GM21526 (cell line): ENCODE measurements around the gene MTHFS.
A peak's percentile ranks its signal among the peaks of the same experiment; 100 is the strongest.

Experiments used
- ATAC-seq: cut with Tn5 transposase; IDR thresholded peaks from one replicate; pipeline ENCODE4 v1.9.1; 2021; ENCODE audit warnings: moderate library complexity; ENCODE audit not compliant: unreplicated experiment, low FRiP score

MTHFS gene

DNA sequence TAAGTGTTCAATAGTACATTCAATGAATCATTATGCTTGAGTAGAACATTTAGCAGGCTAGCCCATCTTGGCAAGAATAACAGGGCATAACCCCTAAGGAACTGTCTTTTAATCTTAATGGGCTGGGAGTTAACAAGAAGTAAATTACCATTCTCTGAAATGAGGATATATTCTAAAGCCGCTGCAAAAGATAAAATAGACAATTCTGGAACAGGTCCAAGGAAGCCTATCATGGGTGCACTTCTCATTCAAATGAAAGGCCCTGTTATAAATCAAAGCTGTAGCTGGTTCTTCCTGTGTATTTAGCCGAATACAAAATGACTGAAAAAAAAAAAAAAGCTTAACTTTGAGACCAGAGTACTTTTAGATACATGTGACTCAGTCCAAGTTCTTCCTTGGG, 15.6 kb downstream of the MTHFS start:
- ATAC-seq: no peak

DNA sequence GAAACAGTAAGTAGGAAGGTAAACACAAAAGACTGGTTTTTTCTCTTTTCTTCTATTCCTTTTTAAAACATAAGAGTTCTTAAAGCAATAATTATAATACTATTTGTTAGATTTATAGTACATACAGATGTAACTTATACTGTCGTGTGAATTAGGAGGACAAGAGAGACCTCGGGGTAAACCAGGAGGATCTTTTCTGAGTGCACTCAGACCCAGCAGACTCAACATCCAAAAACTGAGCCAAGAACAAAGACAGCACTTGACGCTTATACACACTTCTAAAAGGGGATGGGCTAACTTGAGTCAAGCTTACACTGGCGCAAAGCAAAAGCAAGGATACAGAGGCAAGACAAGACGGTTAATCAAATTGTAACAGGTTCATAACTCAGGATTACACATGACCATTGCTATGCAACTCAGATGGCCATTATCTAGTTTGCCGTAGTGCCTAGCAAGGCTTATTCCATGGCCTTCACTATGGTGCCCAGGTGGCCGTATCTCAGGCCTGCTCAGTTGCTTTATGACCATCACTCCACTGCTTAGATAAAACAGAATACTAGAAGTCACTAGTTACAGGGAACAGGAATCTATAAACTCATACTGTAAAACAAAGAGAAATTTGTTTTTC, 18.6 kb downstream of the MTHFS start:
- ATAC-seq: no peak

DNA sequence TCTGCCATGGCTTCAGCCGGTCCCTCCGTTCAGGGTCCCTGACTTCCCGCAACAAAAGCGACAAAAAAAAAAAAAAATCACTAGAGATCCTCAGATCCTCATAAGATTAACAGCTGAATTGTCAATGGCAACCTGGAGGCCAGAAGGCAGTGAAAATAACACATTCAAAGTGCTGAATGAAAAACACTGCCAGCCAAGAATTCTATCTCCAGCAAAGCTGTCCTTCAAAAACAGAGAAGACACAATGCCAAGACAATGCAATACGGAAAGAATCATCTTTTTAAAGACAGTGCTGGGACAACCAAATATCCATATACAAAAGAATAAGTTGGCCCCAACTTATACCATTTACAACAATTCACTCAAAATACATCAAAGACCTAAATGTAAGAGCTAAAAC, 21.6 kb downstream of the MTHFS start:
- no peak for ATAC-seq

DNA sequence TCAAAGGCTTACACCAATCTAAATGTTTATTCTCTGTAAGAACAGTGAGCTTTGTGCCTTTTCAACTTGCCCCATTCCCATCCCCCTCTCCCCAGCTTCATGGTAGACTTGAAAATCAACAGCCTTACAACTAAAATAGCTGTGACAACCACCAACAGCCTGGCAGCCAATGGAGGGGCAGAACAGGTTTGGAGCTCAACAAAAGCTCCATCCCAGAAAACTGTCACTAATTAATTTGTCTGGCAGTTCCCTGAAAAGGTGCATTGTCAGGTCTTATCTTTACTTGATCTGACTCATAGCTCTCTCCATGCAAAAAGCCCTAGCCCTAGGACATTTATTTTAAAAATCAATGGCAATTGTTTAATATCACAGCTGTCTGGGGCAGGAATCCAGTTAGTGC, 22.6 kb downstream of the MTHFS start:
- no peak for ATAC-seq

DNA sequence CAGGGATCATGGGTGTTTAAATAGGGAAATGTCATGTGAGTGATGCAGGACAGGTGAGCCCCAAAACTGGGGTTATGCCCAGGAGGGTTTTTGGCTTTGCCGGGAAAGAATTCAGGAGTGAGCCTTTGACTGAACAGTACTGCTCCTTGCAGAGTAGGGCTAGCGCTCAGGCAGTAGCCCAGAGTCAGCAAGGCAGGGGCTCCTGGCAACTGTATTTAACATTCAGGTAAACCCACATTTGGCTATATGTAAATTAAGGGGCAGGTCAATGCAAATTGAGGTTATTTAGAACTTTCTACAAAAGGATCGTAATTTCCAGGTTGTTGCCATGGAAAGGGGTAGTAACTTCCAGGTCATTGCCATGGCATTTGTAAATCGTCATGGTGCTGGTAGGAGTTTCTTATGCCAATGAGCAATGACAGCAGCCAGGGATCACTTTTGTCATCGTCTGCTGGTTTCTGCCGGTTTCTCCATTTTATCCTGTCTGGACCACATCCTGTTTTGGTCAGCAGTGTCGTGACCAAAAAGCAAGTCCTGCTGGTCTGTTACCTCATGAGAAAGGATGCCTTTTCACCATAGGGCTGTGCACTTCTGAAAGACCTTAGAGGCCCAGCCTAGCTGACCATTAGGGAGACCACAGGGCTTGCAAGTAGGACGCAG, 24.3 kb downstream of the MTHFS start:
- ATAC-seq: no peak

DNA sequence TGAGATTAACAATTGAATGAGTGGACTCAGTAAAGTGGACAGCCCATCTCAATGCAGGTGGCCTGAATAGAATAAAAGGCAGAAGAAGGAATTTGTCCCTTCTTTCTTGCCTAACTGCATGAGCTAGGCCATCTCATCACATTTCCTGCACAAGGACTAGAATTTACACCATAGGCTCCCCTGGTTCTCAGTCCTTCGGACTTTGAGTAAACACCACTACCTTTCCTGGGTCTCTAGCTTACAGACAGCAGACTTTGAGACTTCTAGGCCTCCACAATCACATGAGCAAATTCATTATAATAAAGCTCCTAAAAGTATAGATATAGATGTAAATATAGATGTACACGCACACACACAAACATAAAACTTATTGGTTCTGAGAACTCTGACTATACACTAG, 28.3 kb downstream of the MTHFS start:
- no peak for ATAC-seq

DNA sequence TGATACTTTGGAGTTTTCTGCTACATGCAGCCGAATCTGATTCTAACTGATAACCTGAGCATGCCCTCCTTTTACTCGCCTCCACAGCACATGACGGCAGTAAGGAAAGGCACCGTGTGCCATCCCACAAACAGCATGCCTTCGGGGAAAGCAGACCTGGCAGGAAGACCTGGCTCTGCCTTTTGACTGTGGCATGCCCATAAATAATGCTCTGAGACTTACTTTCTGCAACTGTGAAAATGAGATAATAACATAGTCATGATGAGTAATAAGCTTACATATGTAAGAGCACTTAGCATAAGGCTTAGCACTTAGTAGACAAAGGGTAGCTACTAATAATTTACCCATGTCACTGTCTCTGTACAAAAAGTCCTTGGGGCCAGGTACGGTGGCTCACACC, 32.9 kb downstream of the MTHFS start:
- no peak for ATAC-seq

DNA sequence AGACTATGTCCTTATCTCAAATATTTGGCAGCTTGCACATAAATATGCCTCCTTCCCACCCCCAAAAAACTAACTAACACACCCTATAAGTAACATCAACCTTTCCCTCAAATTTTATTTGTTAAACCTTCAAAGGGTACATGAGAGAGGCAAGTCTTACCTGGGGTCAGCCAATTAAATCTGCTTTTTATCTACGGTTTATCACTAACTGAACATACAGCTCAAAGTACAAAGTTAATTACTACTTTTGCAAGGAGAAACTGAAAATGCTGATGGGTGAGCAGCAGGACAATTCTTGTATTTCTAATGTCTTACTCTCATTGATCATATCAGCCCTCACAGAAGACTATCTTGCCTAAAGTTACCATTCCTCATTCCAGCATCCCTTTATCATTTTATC, 34.6 kb downstream of the MTHFS start:
- no peak for ATAC-seq

DNA sequence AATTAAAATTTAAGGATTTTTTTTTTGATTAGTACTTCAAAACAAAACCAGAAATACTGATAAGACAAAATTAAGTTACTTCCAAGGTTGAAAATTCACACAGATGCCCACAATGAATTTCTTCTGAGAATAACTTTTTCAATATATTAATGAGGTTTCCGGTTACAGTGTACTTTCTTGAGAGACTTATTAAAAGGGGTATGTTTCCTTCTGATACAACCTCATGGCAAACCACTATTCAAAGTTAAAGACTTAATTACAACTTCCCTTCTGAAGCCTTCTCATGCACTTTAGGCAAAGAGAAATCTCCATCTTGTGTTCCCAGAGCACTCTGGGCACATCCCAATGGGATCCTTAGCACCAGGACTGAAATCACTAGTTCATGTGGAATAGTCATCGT, 36.2 kb downstream of the MTHFS start:
- no peak for ATAC-seq

DNA sequence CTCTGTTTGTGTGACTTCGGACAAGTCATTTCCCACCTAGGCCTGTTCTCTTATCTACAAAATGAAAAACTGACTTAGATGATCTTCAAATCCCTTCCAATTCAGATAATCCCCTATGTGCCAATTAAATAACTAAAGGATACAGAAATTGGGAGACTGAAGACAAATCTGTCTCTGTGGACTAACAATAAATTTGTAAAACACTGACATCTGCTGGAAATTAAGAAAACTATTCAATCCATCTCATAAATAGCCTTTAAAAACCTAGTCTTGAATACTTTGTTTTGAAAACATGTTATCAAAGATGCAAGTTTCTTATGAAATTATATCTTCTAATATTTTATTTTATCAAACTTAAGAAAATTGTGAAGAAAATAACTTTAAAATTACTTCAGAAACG, 38.3 kb downstream of the MTHFS start:
- no peak for ATAC-seq

DNA sequence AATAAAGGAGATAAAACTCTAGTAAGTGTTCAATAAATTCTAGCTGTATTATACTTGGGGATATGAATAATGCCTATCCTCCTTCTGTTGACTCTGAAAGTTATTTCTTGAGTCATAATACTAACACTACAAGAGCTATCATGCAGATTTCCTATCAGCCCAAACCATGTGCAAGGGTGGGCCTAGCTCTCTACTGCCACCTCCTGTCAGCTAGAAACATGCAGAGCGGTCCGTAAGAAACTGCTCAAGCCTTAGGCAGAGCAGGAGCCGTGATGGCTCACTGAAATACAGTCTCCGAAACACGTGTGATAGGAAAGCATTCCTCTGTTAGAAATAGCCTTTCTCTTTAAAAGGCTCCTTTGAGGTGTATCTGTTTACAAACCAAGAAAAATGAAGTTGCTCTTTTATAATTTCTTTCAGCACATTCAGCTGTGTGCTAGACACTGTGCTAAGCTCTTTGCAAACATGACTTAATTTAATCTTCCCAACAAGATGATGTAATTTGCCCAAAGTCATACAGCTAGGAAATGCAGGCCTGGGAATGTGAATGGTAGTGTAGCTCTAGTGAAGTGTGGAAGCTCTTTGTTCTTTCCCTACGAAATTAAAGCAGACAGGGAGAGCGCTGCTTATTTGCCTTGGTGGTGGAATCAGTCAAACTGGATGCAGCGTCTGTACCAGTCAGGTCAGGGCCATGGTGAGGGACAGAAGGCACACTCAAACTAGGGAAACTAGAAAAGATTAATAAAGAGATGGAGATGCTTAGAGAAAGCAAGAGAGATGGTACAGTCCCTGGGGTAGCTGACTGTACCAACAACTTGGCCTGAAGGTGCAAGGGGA, 43.1 kb downstream of the MTHFS start:
- ATAC-seq: peak; percentile 73

DNA sequence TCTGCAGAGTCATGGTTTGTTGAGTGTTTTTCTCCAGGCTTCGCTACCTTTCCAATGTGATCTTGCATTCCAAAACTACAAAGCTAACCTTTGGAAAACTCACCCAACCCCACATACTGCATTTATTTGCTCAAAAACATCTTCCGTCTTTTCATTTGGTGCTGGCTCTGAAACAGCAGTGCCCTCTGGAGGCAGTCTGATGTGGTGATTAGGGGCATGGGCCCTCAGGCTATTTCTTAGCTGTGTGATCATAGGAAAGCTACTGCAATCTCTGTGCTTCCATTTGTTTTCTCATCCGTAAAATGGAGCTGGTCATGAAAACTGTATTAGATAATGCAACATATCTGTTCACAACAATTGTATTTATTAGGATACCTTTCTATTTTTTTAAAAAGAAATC, 47.0 kb downstream of the MTHFS start:
- ATAC-seq: no peak

DNA sequence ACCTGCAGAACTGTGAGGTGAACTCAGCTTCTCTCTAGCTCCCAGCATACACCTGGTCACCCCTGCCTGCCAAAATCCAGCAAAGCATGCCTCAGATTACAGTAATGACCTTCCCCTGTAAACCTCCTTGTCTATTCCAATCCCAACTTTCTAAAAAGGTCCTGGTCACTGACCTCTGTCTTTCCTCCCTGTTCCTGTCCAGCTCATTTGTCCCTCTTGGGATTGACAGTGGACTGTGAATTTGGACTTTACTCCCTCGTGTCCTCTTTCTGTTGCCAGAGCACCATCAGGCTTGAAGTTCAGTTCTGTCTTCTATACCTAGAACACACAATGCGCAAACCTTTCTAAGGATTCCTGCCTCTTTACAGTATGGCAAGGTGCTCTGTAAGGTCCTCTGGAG, 50.3 kb downstream of the MTHFS start:
- ATAC-seq: no peak

DNA sequence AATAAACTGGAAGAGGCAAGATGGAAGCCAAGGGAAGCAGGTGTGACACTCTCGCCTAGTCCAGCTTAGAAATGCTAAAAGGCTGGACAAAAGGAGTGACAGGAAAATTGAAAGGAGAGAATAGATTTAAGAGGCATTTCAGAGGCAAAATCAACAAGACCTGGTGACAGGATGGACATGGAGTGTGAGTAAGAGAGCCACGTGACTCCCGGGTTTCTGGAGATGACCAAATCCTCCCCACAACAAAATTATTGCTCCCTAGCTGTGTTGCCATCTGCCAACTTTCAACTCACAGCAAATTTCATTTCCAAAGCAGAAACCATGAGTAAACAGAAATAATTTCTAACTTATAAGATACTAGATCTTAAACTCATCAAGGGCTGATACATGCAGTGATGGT, 52.6 kb downstream of the MTHFS start:
- no peak for ATAC-seq

DNA sequence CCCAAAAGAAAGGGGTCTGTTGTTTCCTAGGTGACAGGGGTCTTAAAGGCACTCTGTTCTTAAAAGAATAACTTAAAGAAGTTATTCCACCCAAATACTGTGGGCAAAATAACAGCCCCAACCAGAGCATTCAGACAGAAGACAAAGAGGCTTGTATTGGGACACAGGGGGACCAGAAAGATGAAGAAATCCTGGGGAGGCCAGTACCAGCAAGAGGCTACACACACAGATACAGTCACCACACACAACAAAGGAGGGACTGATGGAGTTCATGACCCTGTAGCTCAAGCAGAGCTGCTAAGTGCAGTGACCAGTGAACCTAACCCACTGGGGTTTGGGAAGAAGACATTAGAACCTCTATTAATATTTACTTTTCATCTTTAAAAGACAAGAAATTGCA, 59.0 kb downstream of the MTHFS start:
- no peak for ATAC-seq

DNA sequence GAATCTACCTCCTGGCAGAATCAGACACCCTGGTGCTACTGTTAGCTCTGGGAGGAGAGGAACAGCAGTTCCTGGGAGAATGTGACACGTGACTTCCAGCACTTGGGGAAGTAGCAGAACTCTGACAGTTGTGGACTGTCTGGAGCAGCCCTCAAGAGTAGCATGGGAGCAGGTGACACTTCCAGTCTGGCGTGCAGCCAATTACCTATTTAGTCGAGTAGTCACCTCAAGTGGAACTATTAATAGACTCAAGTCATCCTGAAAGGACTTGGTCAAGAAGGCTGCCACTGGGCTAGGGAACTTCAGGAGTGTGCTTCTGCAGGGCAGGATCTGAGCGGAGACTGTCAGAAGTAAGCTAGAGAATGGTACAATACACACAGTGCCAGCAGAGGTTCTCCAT, 62.3 kb downstream of the MTHFS start:
- ATAC-seq: no peak

DNA sequence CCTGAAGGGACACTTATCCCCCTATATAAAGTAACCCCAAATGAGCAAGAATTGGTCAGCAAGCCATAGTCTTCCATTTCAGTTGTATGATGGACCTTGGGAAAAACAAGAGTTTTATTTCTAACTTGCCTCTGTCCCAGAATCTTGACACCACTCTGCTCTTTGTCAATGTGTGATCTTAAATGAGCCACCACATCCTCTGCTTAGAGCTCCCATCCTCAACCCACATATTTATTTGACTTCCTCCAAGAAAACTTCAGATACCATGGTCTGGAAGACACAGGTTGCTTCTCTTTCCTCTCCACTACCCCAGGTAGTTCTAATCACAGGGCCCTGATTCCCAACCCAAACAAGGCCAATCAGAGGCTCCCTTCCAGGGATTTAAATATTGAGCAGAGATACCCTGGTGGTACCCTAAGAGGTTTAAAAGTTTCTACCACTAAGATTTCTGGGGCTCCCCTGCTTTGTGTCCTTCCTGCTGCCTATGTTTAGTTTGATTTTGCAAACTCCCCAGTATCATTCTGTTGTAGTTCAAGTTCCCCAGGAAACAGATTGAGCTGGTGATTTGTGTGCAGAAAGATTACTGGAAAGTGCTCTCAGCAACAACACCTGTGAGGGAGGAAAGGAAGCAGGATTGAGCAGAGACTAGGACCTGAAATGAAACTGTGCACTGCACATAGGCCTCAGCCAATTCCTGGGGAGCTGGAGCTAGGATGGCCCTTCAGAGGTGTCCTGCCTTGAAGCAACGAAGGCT, 64.3 kb downstream of the MTHFS start:
- no peak for ATAC-seq

DNA sequence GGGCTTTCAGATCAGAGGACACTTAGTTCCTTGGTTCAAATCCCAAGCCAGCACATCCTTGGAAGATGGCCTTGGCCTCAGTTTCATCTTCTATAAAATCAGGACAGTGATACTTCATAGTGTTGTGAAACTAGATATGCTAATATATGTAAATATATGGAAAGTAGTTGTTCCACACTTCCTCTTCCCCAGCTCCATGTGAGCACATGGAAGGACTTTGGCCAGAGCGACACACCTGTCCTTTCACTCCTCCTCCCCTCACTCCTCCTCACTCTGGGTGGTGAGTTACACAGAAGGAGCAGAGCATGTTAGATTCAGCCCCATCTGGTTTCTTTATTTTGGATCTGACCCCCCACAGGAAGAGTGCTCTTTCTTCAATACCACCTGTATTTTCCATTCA, 65.2 kb downstream of the MTHFS start:
- no peak for ATAC-seq

DNA sequence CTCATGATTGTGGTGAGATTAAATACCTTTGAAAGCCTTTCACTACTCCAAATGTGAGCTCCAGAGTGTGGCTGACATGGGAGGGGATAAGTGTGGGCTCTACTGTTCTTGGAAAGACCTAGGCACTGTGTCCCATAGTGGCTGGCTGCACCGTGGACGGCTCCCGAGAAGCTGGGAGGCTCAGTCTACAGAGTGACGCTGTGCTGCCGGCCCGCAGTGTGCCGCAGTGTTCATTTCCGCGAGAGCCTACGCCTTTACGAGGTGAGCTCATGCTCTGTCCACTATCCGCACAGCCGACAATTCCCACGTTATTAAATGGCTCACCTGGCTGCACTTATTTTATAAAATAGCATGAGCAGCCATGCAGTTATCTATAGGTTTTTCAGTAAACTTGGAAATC, 66.9 kb downstream of the MTHFS start:
- no peak for ATAC-seq

DNA sequence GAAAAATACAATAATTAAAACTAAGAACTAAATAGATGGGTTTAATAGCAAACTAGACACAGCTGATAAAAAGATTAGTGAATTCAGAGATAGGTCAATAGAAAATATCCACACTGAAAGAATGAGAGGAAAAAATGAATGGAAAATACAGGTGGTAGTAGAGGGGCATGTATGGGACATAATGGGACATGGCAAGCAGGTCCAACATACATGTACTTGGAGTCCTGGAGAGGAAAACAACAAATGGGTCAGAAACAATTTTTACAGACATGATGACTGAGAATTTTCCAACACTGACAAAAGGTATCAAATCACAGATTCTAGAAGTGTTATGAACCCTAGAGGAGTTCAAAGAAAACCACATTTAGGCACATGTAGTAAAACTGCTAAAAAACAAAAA, 68.4 kb downstream of the MTHFS start:
- no peak for ATAC-seq

DNA sequence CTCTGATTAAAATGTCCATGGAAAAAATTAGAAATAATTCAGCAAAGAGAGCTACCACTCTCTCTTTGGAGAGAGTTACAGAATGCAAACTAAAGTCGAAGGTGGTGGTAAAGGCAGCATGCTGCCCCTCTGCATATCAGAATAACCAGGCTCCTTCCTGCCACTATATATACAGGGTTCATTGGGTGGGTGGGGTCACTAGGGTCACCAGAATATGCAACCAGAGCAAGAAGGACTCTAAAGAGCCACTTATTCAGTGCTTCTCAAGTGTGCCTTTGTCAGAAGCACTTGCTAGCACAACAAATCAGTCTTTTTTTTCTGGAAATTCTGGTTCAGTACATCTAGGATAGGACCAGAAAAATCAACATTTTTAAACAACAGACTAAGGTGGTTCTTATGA, 70.0 kb downstream of the MTHFS start:
- ATAC-seq: no peak
